ENCODE data around the gene FAM216B. TPM values are rescaled to one million over a fixed set of nuclear protein-coding genes. Genes with fewer than 3 reads are reported as not detected.

The FAM216B gene
- 10 to 100 TPM; 22.0 to 23.5 TPM for total RNA-seq

GRCh38 chr13:42781352-42781751, at the start of gene FAM216B:
Gene FAM216B (plus strand): TSS chr13:42781584. CDS start chr13:42784068, 2,484 bp downstream.
- Histone ChIP-seq H3K27ac (peak within 1 kb of the TSS; percentile 22 to 68), H3K4me1 (peaks cover 0 to 5% of the 10 kb centered on the region in 2 donors), H3K9me3 (no peaks in the 10 kb centered on the region), H3K36me3 (no peaks in the 10 kb centered on the region), H3K27me3 (no peaks in the 10 kb centered on the region), H3K4me3 (peak within 1 kb of the TSS; percentile 16 to 23)
- no peak for DNase-seq (ENCODE audit: low spot score)
- no peak for TF ChIP-seq CTCF (IDR thresholded peaks at IDR 0.05)

GRCh38 chr13:42732073-42732472, 49.3 kb upstream of the FAM216B start:
- no peaks in the 10 kb centered on the region for H3K27me3 ChIP-seq
- no peak overlapping the region for H3K4me3 ChIP-seq
- no peaks in the 10 kb centered on the region for H3K9me3 ChIP-seq
- H3K4me1 ChIP-seq: no peaks in the 10 kb centered on the region
- no peak for TF ChIP-seq CTCF (IDR thresholded peaks at IDR 0.05)
- H3K27ac ChIP-seq: no peak overlapping the region
- H3K36me3 ChIP-seq: no peaks in the 10 kb centered on the region
- no peak for DNase-seq (ENCODE audit: low spot score)

GRCh38 chr13:42733046-42733445, 48.3 kb upstream of the FAM216B start:
- no peaks in the 10 kb centered on the region for H3K9me3 ChIP-seq
- H3K27me3 ChIP-seq: no peaks in the 10 kb centered on the region
- no peaks in the 10 kb centered on the region for H3K36me3 ChIP-seq
- H3K4me3 ChIP-seq: no peak overlapping the region
- no peak for TF ChIP-seq CTCF (IDR thresholded peaks at IDR 0.05)
- no peaks in the 10 kb centered on the region for H3K4me1 ChIP-seq
- H3K27ac ChIP-seq: no peak overlapping the region
- DNase-seq (ENCODE audit: low spot score): no peak

GRCh38 chr13:42735010-42735409, 46.4 kb upstream of the FAM216B start:
- no peak for DNase-seq (ENCODE audit: low spot score)
- H3K27ac ChIP-seq: no peak overlapping the region
- H3K36me3 ChIP-seq: no peaks in the 10 kb centered on the region
- no peaks in the 10 kb centered on the region for H3K27me3 ChIP-seq
- no peaks in the 10 kb centered on the region for H3K4me1 ChIP-seq
- no peak for TF ChIP-seq CTCF (IDR thresholded peaks at IDR 0.05)
- no peaks in the 10 kb centered on the region for H3K9me3 ChIP-seq
- no peak overlapping the region for H3K4me3 ChIP-seq

- no peaks in the 10 kb centered on the region for H3K9me3 ChIP-seq
- TF ChIP-seq CTCF (IDR thresholded peaks at IDR 0.05): no peak
- DNase-seq (ENCODE audit: low spot score): no peak
Measured at GRCh38 chr13:42740753-42741152, 40.6 kb upstream of the FAM216B start.

GRCh38 chr13:42741914-42742313, 39.5 kb upstream of the FAM216B start:
- Histone ChIP-seq H3K27me3 (no peaks in the 10 kb centered on the region), H3K4me3 (no peak overlapping the region), H3K4me1 (peaks cover 0 to 10% of the 10 kb centered on the region in 2 donors), H3K27ac (no peak overlapping the region), H3K9me3 (no peaks in the 10 kb centered on the region), H3K36me3 (no peaks in the 10 kb centered on the region)
- DNase-seq (ENCODE audit: low spot score): no peak
- TF ChIP-seq CTCF (IDR thresholded peaks at IDR 0.05): no peak

More at GRCh38 chr13:42740753-42741152, 40.6 kb upstream of the FAM216B start:
- H3K27ac ChIP-seq: no peak overlapping the region
- H3K36me3 ChIP-seq: no peaks in the 10 kb centered on the region
- H3K4me1 ChIP-seq: peaks cover 0 to under 1% of the 10 kb centered on the region in 2 donors
- H3K4me3 ChIP-seq: no peak overlapping the region
- no peaks in the 10 kb centered on the region for H3K27me3 ChIP-seq

Measured in right atrium auricular region (tissue), 2 donors.